Daoy (cell line): ENCODE results near the gene TRAF2. TPM values are rescaled to one million over a fixed set of nuclear protein-coding genes. Genes with fewer than 3 reads are reported as not detected.

Source experiments
- DNase-seq: peaks from one replicate; pipeline ENCODE4 v3.0.0-alpha.2; 2015; ENCODE audit warnings: low read depth
- total RNA-seq: library from RNA; depleted of rRNA; stranded (reverse); fragments of >200 nt; shearing (Covaris generic); gene quantifications from 2 replicates; pipeline ENCODE4 v1.2.3, GENCODE V29; 2014

TRAF2 gene
- total RNA-seq, 1 experiment from 2014 or later, result 25.4 TPM

GRCh38 chr9:136847088-136847825 is 39.1 kb upstream of the TRAF2 start:
- peak; percentile 36 for DNase-seq

DNA sequence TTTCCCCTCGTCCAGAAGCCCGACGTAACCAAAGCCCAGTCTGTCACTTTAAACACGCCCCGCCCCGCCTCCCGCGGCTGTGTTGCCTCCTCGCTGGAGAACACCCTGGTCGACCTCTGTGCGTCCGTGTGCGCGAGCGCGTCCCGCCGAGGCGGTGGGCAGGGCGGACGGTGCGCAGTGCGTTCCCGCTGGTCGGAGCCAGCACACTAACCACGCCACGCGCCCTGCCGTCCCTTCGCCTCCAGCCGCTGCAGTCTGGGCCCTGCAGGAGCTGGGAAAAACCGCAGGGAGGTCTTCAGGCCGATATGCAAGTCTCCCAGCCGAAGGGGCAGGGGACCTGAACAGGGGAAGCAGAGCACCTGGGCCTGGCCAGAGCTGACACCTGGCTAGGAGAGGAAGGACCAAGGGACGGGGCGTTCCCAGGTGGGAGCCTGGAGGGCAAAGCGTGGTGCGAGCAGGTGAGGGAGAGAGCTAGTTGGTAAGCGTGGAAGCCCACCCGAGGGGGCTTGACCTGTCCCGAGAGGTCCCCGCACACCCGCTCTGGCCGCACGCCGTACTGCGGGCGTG is 38.4 kb upstream of the TRAF2 start:
- DNase-seq, result peak; percentile 91

DNA sequence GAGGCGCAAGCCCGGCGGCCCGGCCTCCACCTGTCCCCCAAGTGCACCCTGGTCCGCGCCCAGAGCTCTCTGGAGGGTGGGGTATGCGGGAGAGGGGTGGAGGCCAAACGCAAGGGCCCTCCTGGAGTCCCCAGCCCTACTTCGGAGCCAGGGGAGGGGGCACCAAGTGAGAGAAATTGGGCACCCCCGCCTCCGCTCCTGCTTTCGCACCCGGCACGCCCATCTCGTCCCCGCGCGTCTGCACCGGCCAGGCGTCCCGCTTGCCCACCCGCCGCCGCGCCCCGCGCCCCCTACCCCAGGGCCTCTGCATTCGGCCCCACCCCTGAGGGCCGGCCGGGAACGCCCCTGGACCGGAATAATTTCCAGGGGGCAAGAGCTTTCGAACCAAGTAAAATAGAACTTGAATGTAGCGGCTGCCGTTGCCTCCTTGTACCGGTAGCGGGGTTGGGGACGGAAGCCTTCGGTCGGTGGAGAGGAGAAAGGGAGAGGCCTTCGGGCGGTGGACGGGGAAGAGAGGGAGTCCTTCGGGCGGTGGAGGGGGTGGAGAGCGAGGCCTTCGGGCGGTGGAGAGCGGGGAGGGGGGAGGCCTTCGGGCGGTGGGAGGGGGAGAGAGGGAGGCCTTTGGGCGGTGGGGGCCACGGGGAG is 37.8 kb upstream of the TRAF2 start:
- no peak for DNase-seq

DNA sequence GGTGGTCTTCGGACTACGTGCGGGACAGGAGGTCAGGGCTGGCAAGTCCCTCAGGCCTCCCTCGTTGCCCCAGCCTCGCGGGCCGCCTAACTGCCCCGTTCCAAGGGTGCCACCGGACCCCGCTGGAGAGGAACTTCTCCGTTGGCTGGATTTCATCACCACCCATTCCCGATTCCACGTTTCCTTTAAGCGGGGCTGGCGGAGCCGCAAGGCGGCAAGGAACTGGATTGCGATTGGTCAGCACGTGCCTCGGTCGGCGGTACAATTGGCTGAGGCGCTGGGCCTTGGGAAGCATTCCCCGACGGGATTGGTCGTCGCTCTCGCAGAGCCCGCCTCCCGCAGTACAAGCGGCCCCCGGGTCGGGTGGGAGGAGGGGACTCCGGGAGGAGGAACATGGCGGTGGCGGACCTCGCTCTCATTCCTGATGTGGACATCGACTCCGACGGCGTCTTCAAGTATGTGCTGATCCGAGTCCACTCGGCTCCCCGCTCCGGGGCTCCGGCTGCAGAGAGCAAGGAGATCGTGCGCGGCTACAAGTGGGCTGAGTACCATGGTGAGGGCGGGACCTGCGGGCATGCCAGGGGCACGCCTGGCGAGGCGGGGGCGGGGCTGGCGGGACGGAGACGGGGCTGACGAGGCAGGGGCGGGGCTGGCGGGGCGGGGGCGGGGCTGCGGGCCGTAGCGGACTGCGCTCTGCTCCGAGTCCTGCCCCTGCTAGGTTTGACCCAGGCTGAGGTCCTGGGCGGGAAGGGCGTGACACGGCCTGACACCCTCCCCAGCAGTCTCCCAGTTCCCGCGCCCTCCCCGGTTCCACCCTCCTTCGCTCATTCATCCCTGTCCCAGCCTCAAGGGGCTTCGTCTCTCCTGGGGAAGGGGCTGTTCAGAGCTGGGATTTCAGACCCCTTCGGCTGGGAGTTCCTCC is 37.0 kb upstream of the TRAF2 start, which contains the start of gene PHPT1:
Gene PHPT1, plus strand, starts transcription at position 372 of the 922 bp plus-strand sequence. Its CDS starts 22 bp downstream, at position 394.
- peak; percentile 100 for DNase-seq

DNA sequence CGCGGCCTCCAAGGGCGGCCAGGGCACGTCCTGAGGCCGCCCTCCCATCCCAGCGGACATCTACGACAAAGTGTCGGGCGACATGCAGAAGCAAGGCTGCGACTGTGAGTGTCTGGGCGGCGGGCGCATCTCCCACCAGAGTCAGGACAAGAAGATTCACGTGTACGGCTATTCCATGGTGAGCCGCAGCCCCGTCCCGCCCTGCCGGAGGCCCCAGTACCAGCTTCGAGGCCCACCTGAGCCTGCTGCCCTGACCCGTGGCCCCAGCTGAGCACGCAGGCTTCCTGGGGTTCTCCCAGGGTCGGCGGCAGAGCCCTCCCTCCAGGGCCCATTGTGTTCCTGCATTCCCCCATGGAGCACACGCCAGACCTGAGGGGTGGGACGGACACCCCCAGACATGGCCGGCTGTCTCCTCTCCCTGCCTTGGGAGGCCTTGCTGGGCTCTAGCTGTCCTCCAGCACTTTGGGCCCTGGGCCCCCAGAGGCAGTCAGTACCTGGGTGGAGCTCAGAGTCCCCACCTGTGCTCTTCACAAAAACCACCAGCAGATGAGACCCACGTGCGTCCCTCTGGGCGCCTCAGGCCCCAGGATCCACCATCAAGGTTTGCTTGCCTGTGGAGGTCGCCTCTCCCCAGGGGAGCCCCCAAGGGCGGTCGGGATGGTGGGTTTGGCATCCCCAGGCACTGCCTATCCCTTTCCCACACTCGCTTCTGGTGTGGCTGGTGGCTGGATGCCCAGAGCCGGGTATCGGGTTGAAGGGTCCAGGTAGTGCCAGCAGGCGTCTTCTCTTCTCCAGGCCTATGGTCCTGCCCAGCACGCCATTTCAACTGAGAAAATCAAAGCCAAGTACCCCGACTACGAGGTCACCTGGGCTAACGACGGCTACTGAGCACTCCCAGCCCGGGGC is 36.1 kb upstream of the TRAF2 start:
- DNase-seq, result peak; percentile 23

- no peak for DNase-seq
Measured at GRCh38 chr9:136850866-136851775, 35.2 kb upstream of the TRAF2 start.

DNA sequence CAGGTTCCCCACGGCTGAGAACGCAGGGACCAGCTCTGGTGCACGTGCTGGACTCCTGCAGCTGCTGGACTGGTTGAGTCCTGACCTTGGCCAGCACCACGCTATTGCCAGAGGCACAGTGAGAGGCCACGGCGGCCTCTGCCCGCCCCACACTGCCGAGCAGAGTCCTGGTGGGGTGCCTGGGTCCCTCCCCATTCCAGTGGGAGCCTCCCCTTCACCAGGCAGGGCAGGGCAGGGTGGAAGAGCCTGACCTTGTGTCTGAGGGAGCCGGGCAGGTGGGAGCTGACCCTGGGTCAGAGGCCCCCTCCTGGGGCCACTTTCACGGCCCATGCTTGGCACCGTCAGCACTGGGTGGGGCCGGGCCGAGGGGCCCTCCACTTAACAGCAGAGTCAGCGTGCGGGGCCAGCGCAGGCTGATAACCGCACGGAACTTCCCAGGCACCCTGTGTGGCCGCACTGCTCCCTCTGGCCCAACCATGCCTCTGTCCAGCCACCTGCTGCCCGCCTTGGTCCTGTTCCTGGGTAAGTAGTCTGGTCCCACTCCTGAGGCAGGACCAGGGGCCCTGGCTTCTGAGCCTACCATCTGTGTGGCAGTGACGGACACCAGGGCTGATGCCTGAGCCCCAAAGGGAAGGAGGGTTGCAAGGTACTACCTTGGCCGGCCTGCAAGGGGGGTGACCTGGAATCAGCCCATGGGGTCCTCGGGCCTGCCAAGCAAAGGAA is 34.2 kb upstream of the TRAF2 start, which contains the start of gene MAMDC4:
Gene MAMDC4, plus strand, starts transcription at position 406 of the 723 bp plus-strand sequence. Its CDS starts 71 bp downstream, at position 477.
- peak; percentile 5 for DNase-seq

DNA sequence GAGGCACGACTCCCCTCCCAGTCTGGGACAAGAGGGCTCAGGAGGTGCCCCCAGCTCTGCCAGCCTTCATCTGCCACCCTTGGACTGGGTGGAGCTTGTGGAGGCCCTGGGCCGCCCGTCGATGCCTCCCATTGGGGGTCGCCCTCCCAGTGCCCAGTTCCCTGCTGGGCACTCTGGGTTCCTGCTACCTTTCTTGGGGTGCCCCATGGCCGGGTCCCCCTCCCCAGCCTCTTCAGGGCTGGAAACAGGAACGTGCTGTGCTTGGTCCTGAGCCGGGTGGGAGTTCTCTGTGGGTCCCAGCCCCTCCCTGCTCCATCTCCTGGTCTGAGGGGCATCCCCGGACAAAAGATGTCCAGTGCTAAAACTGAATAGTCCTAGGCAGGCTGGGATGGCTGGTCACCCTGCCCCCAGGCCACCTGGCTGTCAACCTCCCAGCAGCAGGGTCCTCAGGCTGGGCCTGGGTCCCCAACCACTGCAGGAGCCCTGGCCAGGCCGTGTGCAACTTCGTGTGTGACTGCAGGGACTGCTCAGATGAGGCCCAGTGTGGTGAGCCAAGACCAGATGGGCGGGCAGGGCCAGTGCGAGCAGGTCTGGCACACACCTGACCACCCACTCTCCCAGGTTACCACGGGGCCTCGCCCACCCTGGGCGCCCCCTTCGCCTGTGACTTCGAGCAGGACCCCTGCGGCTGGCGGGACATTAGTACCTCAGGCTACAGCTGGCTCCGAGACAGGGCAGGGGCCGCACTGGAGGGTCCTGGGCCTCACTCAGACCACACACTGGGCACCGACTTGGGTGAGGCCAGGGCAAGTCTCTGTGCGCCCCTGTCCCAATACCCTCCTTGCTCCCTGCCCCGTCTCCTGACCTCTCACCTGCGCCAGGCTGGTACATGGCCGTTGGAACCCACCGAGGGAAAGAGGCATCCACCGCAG is 33.4 kb upstream of the TRAF2 start:
- DNase-seq, result no peak

DNA sequence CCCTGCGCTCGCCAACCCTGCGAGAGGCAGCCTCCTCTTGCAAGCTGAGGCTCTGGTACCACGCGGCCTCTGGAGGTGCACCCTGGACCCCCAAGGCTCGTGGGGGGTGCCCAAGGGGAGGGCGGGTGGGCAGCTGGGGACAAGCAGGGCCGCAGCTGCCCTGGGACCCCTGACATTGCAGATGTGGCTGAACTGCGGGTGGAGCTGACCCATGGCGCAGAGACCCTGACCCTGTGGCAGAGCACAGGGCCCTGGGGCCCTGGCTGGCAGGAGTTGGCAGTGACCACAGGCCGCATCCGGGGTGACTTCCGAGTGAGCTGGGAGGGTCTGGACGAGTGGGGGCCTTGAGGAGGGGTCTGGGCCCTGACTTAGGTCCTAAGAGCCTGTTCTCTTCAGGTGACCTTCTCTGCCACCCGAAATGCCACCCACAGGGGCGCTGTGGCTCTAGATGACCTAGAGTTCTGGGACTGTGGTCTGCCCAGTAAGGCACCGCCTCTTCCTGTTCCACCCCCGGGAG is 32.7 kb upstream of the TRAF2 start:
- DNase-seq, result no peak

DNA sequence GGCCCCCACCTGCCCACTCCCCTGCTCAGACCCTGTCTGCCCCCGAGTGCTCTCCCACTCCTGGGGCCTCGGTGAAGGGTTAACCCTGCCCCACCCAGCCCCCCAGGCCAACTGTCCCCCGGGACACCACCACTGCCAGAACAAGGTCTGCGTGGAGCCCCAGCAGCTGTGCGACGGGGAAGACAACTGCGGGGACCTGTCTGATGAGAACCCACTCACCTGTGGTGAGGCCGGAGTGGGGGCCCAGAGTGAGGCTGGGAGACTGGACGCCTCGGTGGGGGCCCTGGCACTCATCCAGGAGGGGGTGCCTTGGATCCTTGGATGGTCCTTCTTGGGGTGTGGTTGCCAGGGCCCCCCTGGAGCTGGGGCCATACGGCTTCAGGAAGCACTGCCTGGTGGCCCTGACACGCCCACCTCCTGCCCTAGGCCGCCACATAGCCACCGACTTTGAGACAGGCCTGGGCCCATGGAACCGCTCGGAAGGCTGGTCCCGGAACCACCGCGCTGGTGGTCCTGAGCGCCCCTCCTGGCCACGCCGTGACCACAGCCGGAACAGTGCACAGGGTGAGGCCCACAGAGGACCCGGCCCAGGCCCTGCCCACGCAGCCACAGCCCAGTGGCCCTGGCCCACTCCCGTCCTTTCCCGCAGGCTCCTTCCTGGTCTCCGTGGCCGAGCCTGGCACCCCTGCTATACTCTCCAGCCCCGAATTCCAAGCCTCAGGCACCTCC is 32.0 kb upstream of the TRAF2 start:
- DNase-seq, result no peak

- no peak for DNase-seq
Measured at GRCh38 chr9:136854842-136855460, 31.4 kb upstream of the TRAF2 start.

- no peak for DNase-seq
Measured at GRCh38 chr9:136855461-136856078, 30.7 kb upstream of the TRAF2 start.

GRCh38 chr9:136856079-136856476 is 30.2 kb upstream of the TRAF2 start:
- DNase-seq, result no peak

- no peak for DNase-seq
Measured at GRCh38 chr9:136856541-136857141, 29.7 kb upstream of the TRAF2 start.

- no peak for DNase-seq
Measured at GRCh38 chr9:136857166-136857565, 29.1 kb upstream of the TRAF2 start.
